Ectodermal cell (in vitro differentiated cells): ENCODE data around the gene AASS.

Experiments used
- H3K27ac ChIP-seq: 2 replicates; pipeline ENCODE4 v1.7.0; 2013; ENCODE audit warnings: mild to moderate bottlenecking, low read depth, low read length; ENCODE audit not compliant: insufficient read depth, poor library complexity, severe bottlenecking
- H3K27me3 ChIP-seq: 2 replicates; pipeline ENCODE4 v1.7.0; 2013; ENCODE audit warnings: mild to moderate bottlenecking, low read length; ENCODE audit not compliant: insufficient read depth, control insufficient read depth, poor library complexity, severe bottlenecking
- H3K36me3 ChIP-seq: one replicate; pipeline ENCODE4 v1.7.0; 2013; ENCODE audit warnings: low read length; ENCODE audit not compliant: control insufficient read depth, insufficient read depth
- H3K4me1 ChIP-seq: one replicate; pipeline ENCODE4 v1.7.0; 2013; ENCODE audit warnings: low read length; ENCODE audit not compliant: control insufficient read depth, insufficient read depth
- H3K4me3 ChIP-seq: 2 replicates; pipeline ENCODE4 v1.7.0; 2013; ENCODE audit warnings: low read depth, low read length, control low read depth; ENCODE audit not compliant: insufficient read depth
- H3K9me3 ChIP-seq: 2 replicates; pipeline ENCODE4 v1.7.0; 2013; ENCODE audit warnings: mild to moderate bottlenecking, low read length, moderate library complexity; ENCODE audit not compliant: control insufficient read depth
- WGBS, 2 experiments: methylation state at CpG; one replicate each; pipeline ENCODE4 v1.1.7; 2013; ENCODE audit warnings: missing lambda C conversion rate in 2 of 2; 5-methylcytosine and 5-hydroxymethylcytosine counted together

The AASS gene

GRCh38 chr7:122073635-122074034 lies 70.4 kb downstream of the AASS start:
- no peaks in the 10 kb centered on the region for H3K9me3 ChIP-seq
- peaks cover 23% of the 10 kb centered on the region for H3K36me3 ChIP-seq
- H3K27me3 ChIP-seq, result no peaks in the 10 kb centered on the region
- no peak overlapping the region for H3K4me3 ChIP-seq
- no peaks in the 10 kb centered on the region for H3K4me1 ChIP-seq
- WGBS, 2 experiments, result 86 to 89% methylated on average over 2 to 3 of the region's 3 CpGs
- no peak overlapping the region for H3K27ac ChIP-seq

- H3K9me3 ChIP-seq, result no peaks in the 10 kb centered on the region
- no peak overlapping the region for H3K27ac ChIP-seq
- H3K4me1 ChIP-seq, result no peaks in the 10 kb centered on the region
- 90 to 91% methylated on average over 5 to 6 of the region's 6 CpGs for WGBS, 2 experiments
- H3K36me3 ChIP-seq, result peaks cover 21% of the 10 kb centered on the region
- no peak overlapping the region for H3K4me3 ChIP-seq
- no peaks in the 10 kb centered on the region for H3K27me3 ChIP-seq
Measured at GRCh38 chr7:122072924-122073599, 71.0 kb downstream of the AASS start.

GRCh38 chr7:122072272-122072671 lies 71.8 kb downstream of the AASS start:
- Histone ChIP-seq H3K4me1 (no peaks in the 10 kb centered on the region), H3K36me3 (peaks cover 14% of the 10 kb centered on the region), H3K9me3 (no peaks in the 10 kb centered on the region), H3K4me3 (no peak overlapping the region), H3K27me3 (no peaks in the 10 kb centered on the region), H3K27ac (no peak overlapping the region)
- 89 to 98% methylated on average over 2 of the region's 2 CpGs for WGBS, 2 experiments

GRCh38 chr7:122070834-122071233 lies 73.2 kb downstream of the AASS start:
- H3K4me3 ChIP-seq, result no peak overlapping the region
- 95 to 97% methylated on average over 3 of the region's 3 CpGs for WGBS, 2 experiments
- no peaks in the 10 kb centered on the region for H3K27me3 ChIP-seq
- H3K4me1 ChIP-seq, result no peaks in the 10 kb centered on the region
- H3K27ac ChIP-seq, result no peak overlapping the region
- no peaks in the 10 kb centered on the region for H3K9me3 ChIP-seq
- H3K36me3 ChIP-seq, result peaks cover 5% of the 10 kb centered on the region

- 84 to 92% methylated on average over 1 of the region's 1 CpG for WGBS, 2 experiments
- H3K36me3 ChIP-seq, result peaks cover 5% of the 10 kb centered on the region
- H3K9me3 ChIP-seq, result no peaks in the 10 kb centered on the region
- no peak overlapping the region for H3K4me3 ChIP-seq
- H3K27ac ChIP-seq, result no peak overlapping the region
- H3K4me1 ChIP-seq, result no peaks in the 10 kb centered on the region
- H3K27me3 ChIP-seq, result no peaks in the 10 kb centered on the region
Measured at GRCh38 chr7:122070062-122070461, 74.0 kb downstream of the AASS start.

GRCh38 chr7:122068999-122069398 lies 75.0 kb downstream of the AASS start:
- peaks cover 1% of the 10 kb centered on the region for H3K36me3 ChIP-seq
- H3K27me3 ChIP-seq, result no peaks in the 10 kb centered on the region
- 90 to 91% methylated on average over 2 of the region's 3 CpGs for WGBS, 2 experiments
- H3K4me1 ChIP-seq, result no peaks in the 10 kb centered on the region
- no peak overlapping the region for H3K27ac ChIP-seq
- no peak overlapping the region for H3K4me3 ChIP-seq
- H3K9me3 ChIP-seq, result no peaks in the 10 kb centered on the region

- Histone ChIP-seq H3K4me3 (no peak overlapping the region), H3K27me3 (no peaks in the 10 kb centered on the region), H3K9me3 (no peaks in the 10 kb centered on the region), H3K27ac (no peak overlapping the region), H3K4me1 (no peaks in the 10 kb centered on the region), H3K36me3 (peaks cover 4% of the 10 kb centered on the region)
- 96 to 100% methylated on average over 1 of the region's 1 CpG for WGBS, 2 experiments
Measured at GRCh38 chr7:122068046-122068445, 76.0 kb downstream of the AASS start.

- 76 to 96% methylated on average over 1 of the region's 1 CpG for WGBS, 2 experiments
- H3K36me3 ChIP-seq, result peaks cover 4% of the 10 kb centered on the region
- H3K4me3 ChIP-seq, result no peak overlapping the region
- H3K27ac ChIP-seq, result no peak overlapping the region
- H3K9me3 ChIP-seq, result no peaks in the 10 kb centered on the region
- H3K4me1 ChIP-seq, result no peaks in the 10 kb centered on the region
- H3K27me3 ChIP-seq, result no peaks in the 10 kb centered on the region
Measured at GRCh38 chr7:122067077-122067476, 77.0 kb downstream of the AASS start.

GRCh38 chr7:122064971-122065370 lies 79.1 kb downstream of the AASS start:
- no peaks in the 10 kb centered on the region for H3K9me3 ChIP-seq
- H3K4me1 ChIP-seq, result no peaks in the 10 kb centered on the region
- no peak overlapping the region for H3K27ac ChIP-seq
- H3K27me3 ChIP-seq, result no peaks in the 10 kb centered on the region
- WGBS, 2 experiments, result 85 to 92% methylated on average over 3 to 4 of the region's 4 CpGs
- H3K36me3 ChIP-seq, result peaks cover 12% of the 10 kb centered on the region
- H3K4me3 ChIP-seq, result no peak overlapping the region

- peaks cover 14% of the 10 kb centered on the region for H3K36me3 ChIP-seq
- no peaks in the 10 kb centered on the region for H3K4me1 ChIP-seq
- no peak overlapping the region for H3K27ac ChIP-seq
Measured at GRCh38 chr7:122063146-122063545, 80.9 kb downstream of the AASS start.

GRCh38 chr7:122059542-122059941 lies 84.5 kb downstream of the AASS start:
- no peak overlapping the region for H3K27ac ChIP-seq
- no peaks in the 10 kb centered on the region for H3K4me1 ChIP-seq
- no peaks in the 10 kb centered on the region for H3K27me3 ChIP-seq
- H3K9me3 ChIP-seq, result no peaks in the 10 kb centered on the region
- H3K36me3 ChIP-seq, result peaks cover 20% of the 10 kb centered on the region
- 53 to 72% methylated on average over 3 to 4 of the region's 4 CpGs for WGBS, 2 experiments
- no peak overlapping the region for H3K4me3 ChIP-seq

More at GRCh38 chr7:122063146-122063545, 80.9 kb downstream of the AASS start:
- Histone ChIP-seq H3K4me3 (no peak overlapping the region), H3K27me3 (no peaks in the 10 kb centered on the region), H3K9me3 (no peaks in the 10 kb centered on the region)
